ENCODE measurements around the gene ANKLE1.

DNA sequence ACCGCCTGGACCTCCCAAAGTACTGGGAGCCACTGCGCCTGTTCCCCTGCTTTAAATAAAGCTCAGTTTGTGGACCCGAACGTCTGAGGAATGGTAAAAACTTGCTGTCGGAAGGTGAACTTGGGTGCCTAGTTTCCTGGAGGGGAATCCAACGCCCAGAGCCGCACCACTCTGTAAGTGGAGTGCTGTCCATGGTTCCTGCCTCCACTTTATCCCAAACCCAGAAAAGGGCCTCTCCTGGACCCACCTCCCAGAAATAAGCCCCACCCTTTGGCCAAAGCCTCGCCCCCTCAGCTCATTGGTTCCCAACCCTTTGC is 50.6 kb downstream of the ANKLE1 start:
- TF ChIP-seq POLR2A (IDR thresholded peaks at IDR 0.05) = no peak
- TF ChIP-seq CTCF (IDR thresholded peaks at IDR 0.05) = no peak

Data from tibial nerve (tissue), 3 donors.